Measurements from ENCODE around the gene UMAD1. TPM values are rescaled to one million over a fixed set of nuclear protein-coding genes. Genes with fewer than 3 reads are reported as not detected.

Gene UMAD1
- total RNA-seq, 4 donors from 2014 or later, result 1.3 to 32.9 (median 15.3) TPM

GRCh38 chr7:7911369-7912123 is 271.0 kb downstream of the UMAD1 start:
- H3K4me1 ChIP-seq, result no peaks in the 10 kb centered on the region
- TF ChIP-seq POLR2A (IDR thresholded peaks at IDR 0.05) (no peak), CTCF (IDR thresholded peaks at IDR 0.05) (no peak)
- H3K27ac ChIP-seq, result no peak overlapping the region
- H3K36me3 ChIP-seq, result no peaks in the 10 kb centered on the region
- H3K4me3 ChIP-seq, result no peak overlapping the region
- no peak for DNase-seq
- intact Hi-C loops (cut with DNase I; ENCODE audit: low total_unique reads), result no loop called here
- H3K27me3 ChIP-seq, result no peaks in the 10 kb centered on the region
- H3K9me3 ChIP-seq, result no peaks in the 10 kb centered on the region

- Histone ChIP-seq H3K27ac (no peak overlapping the region), H3K27me3 (no peaks in the 10 kb centered on the region), H3K4me1 (no peaks in the 10 kb centered on the region), H3K4me3 (no peak overlapping the region), H3K36me3 (no peaks in the 10 kb centered on the region), H3K9me3 (no peaks in the 10 kb centered on the region)
- intact Hi-C loops (cut with DNase I; ENCODE audit: low total_unique reads), result no loop called here
- TF ChIP-seq POLR2A (IDR thresholded peaks at IDR 0.05) (no peak), CTCF (IDR thresholded peaks at IDR 0.05) (no peak)
- DNase-seq, result no peak
These were observed 272.4 kb downstream of the UMAD1 start for GRCh38 chr7:7912937-7913336.

- TF ChIP-seq CTCF (IDR thresholded peaks at IDR 0.05), result no peak
- no peak for TF ChIP-seq POLR2A (IDR thresholded peaks at IDR 0.05)
- no peak overlapping the region for H3K4me3 ChIP-seq
- no peaks in the 10 kb centered on the region for H3K9me3 ChIP-seq
- no peaks in the 10 kb centered on the region for H3K27me3 ChIP-seq
- no peak for DNase-seq
- no peaks in the 10 kb centered on the region for H3K36me3 ChIP-seq
- H3K4me1 ChIP-seq, result no peaks in the 10 kb centered on the region
- H3K27ac ChIP-seq, result no peak overlapping the region
- intact Hi-C loops (cut with DNase I; ENCODE audit: low total_unique reads), result no loop called here
These were observed 273.0 kb downstream of the UMAD1 start for GRCh38 chr7:7913504-7913903.

- Histone ChIP-seq H3K27me3 (no peaks in the 10 kb centered on the region), H3K9me3 (no peaks in the 10 kb centered on the region), H3K4me1 (no peaks in the 10 kb centered on the region), H3K4me3 (no peak overlapping the region), H3K36me3 (no peaks in the 10 kb centered on the region), H3K27ac (no peak overlapping the region)
- DNase-seq, result no peak
- TF ChIP-seq CTCF (IDR thresholded peaks at IDR 0.05) (no peak), POLR2A (IDR thresholded peaks at IDR 0.05) (no peak)
- intact Hi-C loops (cut with DNase I; ENCODE audit: low total_unique reads), result no loop called here
These were observed 274.0 kb downstream of the UMAD1 start for GRCh38 chr7:7914547-7914946.

GRCh38 chr7:7916064-7916463 is 275.5 kb downstream of the UMAD1 start:
- H3K27ac ChIP-seq, result no peak overlapping the region
- no peaks in the 10 kb centered on the region for H3K4me1 ChIP-seq
- H3K9me3 ChIP-seq, result no peaks in the 10 kb centered on the region
- intact Hi-C loops (cut with DNase I; ENCODE audit: low total_unique reads), result no loop called here
- TF ChIP-seq POLR2A (IDR thresholded peaks at IDR 0.05) (no peak), CTCF (IDR thresholded peaks at IDR 0.05) (no peak)
- no peaks in the 10 kb centered on the region for H3K36me3 ChIP-seq
- H3K27me3 ChIP-seq, result no peaks in the 10 kb centered on the region
- H3K4me3 ChIP-seq, result no peak overlapping the region
- DNase-seq, result no peak
